DND-41 (cell line): Measurements from ENCODE around the gene CS.
"Not testable (repeated sequence)": the region's sequence is repeated elsewhere in the genome, so short reads cannot be mapped to it uniquely, and the experiment has no call there.

Source experiments
- ATAC-seq: fragments of 200-7000 bp; cut with Tn5 transposase; 3 replicates; pipeline ENCODE4 v1.9.1; 2021; ENCODE audit warnings: low read depth; ENCODE audit not compliant: insufficient read depth
- DNase-seq: peaks from one replicate; pipeline ENCODE4 v3.0.0-alpha.2; 2020
- H2AFZ ChIP-seq: 2 replicates; pipeline ENCODE4 v1.6.0; 2012; ENCODE audit warnings: low read depth, low read length
- H3K27ac ChIP-seq: 2 replicates; pipeline ENCODE4 v1.5.1; 2012; ENCODE audit warnings: low read length, inconsistent platforms
- H3K27me3 ChIP-seq: fragments of 200-600 bp; sonication (generic); 2 replicates; pipeline ENCODE4 v1.6.0; 2012; ENCODE audit warnings: low read length, mild to moderate bottlenecking, inconsistent platforms; ENCODE audit not compliant: insufficient read depth, poor library complexity
- H3K36me3 ChIP-seq: 2 replicates; pipeline ENCODE4 v1.5.1; 2012; ENCODE audit warnings: low read length, inconsistent platforms; ENCODE audit not compliant: insufficient read depth
- H3K4me1 ChIP-seq: 2 replicates; pipeline ENCODE4 v1.5.1; 2012; ENCODE audit warnings: mild to moderate bottlenecking, low read length; ENCODE audit not compliant: insufficient read depth
- H3K4me2 ChIP-seq: 2 replicates; pipeline ENCODE4 v1.6.0; 2012; ENCODE audit warnings: mild to moderate bottlenecking, moderate library complexity, low read length, inconsistent platforms; ENCODE audit not compliant: insufficient read depth
- H3K4me3 ChIP-seq, 2 experiments: fragments of 200-600 bp in 1 of 2; shearing (Covaris generic) in 1 of 2; 2 replicates each; pipeline ENCODE4 v1.5.1; 2012 to 2016; ENCODE audit warnings: inconsistent platforms in 2 of 2, low read length in 2 of 2, mild to moderate bottlenecking in 2 of 2, low read depth in 1 of 2, moderate library complexity in 1 of 2
- H3K79me2 ChIP-seq: 2 replicates; pipeline ENCODE4 v1.6.0; 2012; ENCODE audit warnings: low read length, inconsistent platforms; ENCODE audit not compliant: insufficient read depth
- H3K9ac ChIP-seq: 2 replicates; pipeline ENCODE4 v1.6.0; 2012; ENCODE audit warnings: low read depth, mild to moderate bottlenecking, inconsistent platforms, low read length, moderate library complexity
- H3K9me3 ChIP-seq: 2 replicates; pipeline ENCODE4 v1.5.1; 2012; ENCODE audit warnings: low read length, moderate library complexity, mild to moderate bottlenecking, inconsistent platforms; ENCODE audit not compliant: insufficient read depth, severe bottlenecking
- H4K20me1 ChIP-seq: 2 replicates; pipeline ENCODE4 v1.6.0; 2012; ENCODE audit warnings: low read length; ENCODE audit not compliant: insufficient read depth
- CTCF ChIP-seq: IDR thresholded peaks from 2 replicates; pipeline ENCODE4 v1.5.1; 2012; ENCODE audit warnings: borderline replicate concordance, low read length, moderate library complexity, mild to moderate bottlenecking; ENCODE audit not compliant: poor library complexity, severe bottlenecking; ENCODE audit errors: extremely low read depth
- EZH2 ChIP-seq: IDR thresholded peaks from 3 replicates; pipeline ENCODE4 v1.6.1; 2012; ENCODE audit warnings: borderline replicate concordance, low read depth, mild to moderate bottlenecking, moderate library complexity, low read length, inconsistent platforms; ENCODE audit not compliant: severe bottlenecking

CS gene

DNA sequence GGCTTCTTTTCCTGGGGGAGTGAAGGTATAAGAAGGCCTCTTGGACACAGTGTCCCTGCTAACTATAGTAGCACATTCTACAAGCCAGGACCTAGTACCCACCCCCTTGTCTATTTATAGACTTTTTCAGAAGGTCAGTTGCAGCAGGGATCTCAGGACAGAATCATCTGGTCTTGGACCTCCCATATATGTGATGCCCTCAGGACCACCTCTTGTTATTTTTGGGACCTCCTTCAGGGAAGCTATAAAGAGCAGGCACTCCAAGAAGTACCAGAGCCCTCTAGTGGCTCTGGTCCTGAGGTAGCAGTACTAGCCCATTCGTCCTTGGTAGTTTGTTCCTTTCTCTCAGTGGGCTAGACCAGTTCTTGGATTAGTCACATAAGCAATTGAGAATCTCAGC, 29.1 kb downstream of the CS start:
- Histone ChIP-seq H3K27ac (no peak overlapping the region), H4K20me1 (no peaks in the 10 kb centered on the region), H3K4me2 (no peak overlapping the region), H3K36me3 (peaks cover 65% of the 10 kb centered on the region), H2AFZ (no peak overlapping the region), H3K9me3 (no peaks in the 10 kb centered on the region), H3K4me1 (peaks cover 18% of the 10 kb centered on the region), H3K4me3 (no peak overlapping the region), H3K79me2 (no peaks in the 10 kb centered on the region), H3K9ac (no peak overlapping the region), H3K27me3 (no peaks in the 10 kb centered on the region)
- ATAC-seq (no peak), DNase-seq (no peak)
- TF ChIP-seq CTCF (peak; percentile 50), EZH2 (no peak)

GRCh38 chr12:56267443-56268071, 32.6 kb downstream of the CS start:
- peak overlapping the region; percentile 66 for H3K9ac ChIP-seq

GRCh38 chr12:56266693-56267442, 33.3 kb downstream of the CS start, which contains the start of gene COQ10A:
Gene COQ10A (plus strand): TSS chr12:56266942. CDS start chr12:56267119, 177 bp downstream.
- Histone ChIP-seq H3K9ac (peak within 1 kb of the TSS; percentile 66), H3K9me3 (no peaks in the 10 kb centered on the region), H3K27ac (peak within 1 kb of the TSS; percentile 75), H3K36me3 (peaks cover 28% of the 10 kb centered on the region), H3K4me1 (peaks cover 25% of the 10 kb centered on the region), H3K4me2 (peak within 1 kb of the TSS; percentile 99), H2AFZ (peak within 1 kb of the TSS; percentile 95), H4K20me1 (no peaks in the 10 kb centered on the region), H3K79me2 (no peaks in the 10 kb centered on the region), H3K4me3 (peak within 1 kb of the TSS; percentile 31 to 71), H3K27me3 (no peaks in the 10 kb centered on the region)
- DNase-seq (peak; percentile 90), ATAC-seq (peak; percentile 91)
- no peak for TF ChIP-seq EZH2
- TF ChIP-seq CTCF, result peak; percentile 77

More at GRCh38 chr12:56267443-56268071, 32.6 kb downstream of the CS start:
- H3K27me3 ChIP-seq, result no peaks in the 10 kb centered on the region
- H3K4me1 ChIP-seq, result peaks cover 25% of the 10 kb centered on the region
- ATAC-seq (no peak), DNase-seq (no peak)
- H2AFZ ChIP-seq, result peak overlapping the region; percentile 95
- peaks cover 32% of the 10 kb centered on the region for H3K36me3 ChIP-seq
- no peaks in the 10 kb centered on the region for H3K79me2 ChIP-seq
- no peaks in the 10 kb centered on the region for H4K20me1 ChIP-seq
- H3K9me3 ChIP-seq, result no peaks in the 10 kb centered on the region
- TF ChIP-seq EZH2 (no peak), CTCF (no peak)
- peak overlapping the region; percentile 75 for H3K27ac ChIP-seq
- peak overlapping the region; percentile 31 to 71; a peak in 3 of 4 replicates for H3K4me3 ChIP-seq
- H3K4me2 ChIP-seq, result peak overlapping the region; percentile 99

- not testable (repeated sequence) for H3K79me2 ChIP-seq, H3K9me3 ChIP-seq, DNase-seq, H3K27me3 ChIP-seq, ATAC-seq, H4K20me1 ChIP-seq
- Histone ChIP-seq H3K4me1 (peaks cover 25% of the 10 kb centered on the region), H3K4me2 (peak overlapping the region; percentile 99), H3K4me3 (peak overlapping the region; percentile 31 to 71), H3K36me3 (peaks cover 23% of the 10 kb centered on the region), H3K27ac (peak overlapping the region; percentile 75), H2AFZ (peak overlapping the region; percentile 95), H3K9ac (peak overlapping the region; percentile 66)
Measured at GRCh38 chr12:56266068-56266692, 34.0 kb downstream of the CS start.
